Measurements from ENCODE around the gene ZNF79. TPM values are rescaled to one million over a fixed set of nuclear protein-coding genes. Genes with fewer than 3 reads are reported as not detected.
A peak's percentile ranks its signal among the peaks of the same experiment; 100 is the strongest.

The ZNF79 gene
- total and polyA plus RNA-seq, 9 of the 15 experiments (the other 6 are each of a cell fraction or from before 2014, with no cell fraction given) = 0.62 to 7.0 (median 4.1) TPM

GRCh38 chr9:127396253-127396807 lies 27.9 kb upstream of the ZNF79 start (continued):
- TF ChIP-seq, protein P1, sequence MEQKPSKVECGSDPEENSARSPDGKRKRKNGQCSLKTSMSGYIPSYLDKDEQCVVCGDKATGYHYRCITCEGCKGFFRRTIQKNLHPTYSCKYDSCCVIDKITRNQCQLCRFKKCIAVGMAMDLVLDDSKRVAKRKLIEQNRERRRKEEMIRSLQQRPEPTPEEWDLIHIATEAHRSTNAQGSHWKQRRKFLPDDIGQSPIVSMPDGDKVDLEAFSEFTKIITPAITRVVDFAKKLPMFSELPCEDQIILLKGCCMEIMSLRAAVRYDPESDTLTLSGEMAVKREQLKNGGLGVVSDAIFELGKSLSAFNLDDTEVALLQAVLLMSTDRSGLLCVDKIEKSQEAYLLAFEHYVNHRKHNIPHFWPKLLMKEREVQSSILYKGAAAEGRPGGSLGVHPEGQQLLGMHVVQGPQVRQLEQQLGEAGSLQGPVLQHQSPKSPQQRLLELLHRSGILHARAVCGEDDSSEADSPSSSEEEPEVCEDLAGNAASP (IDR thresholded peaks at IDR 0.05) = no peak
- TF ChIP-seq RAD21 (CRISPR knock-in tag; conservative IDR thresholded peaks at IDR 0.05 in 1 of 2, IDR thresholded peaks at IDR 0.05 in 1 of 2) (no peak), BACH1 (tag; IDR thresholded peaks at IDR 0.05) (no peak), ZNF717 (CRISPR knock-in tag; IDR thresholded peaks at IDR 0.05) (no peak), TBL1XR1 (IDR thresholded peaks at IDR 0.05; ENCODE audit: low read length in 2 of 2) (no peak), SAFB2 (IDR thresholded peaks at IDR 0.05; ENCODE audit: borderline replicate concordance, low read depth, low read length, severe bottlenecking) (no peak), MXD1 (CRISPR knock-in tag; IDR thresholded peaks at IDR 0.05; ENCODE audit: borderline replicate concordance, poor library complexity, severe bottlenecking) (peak; percentile 28), PPARD (CRISPR knock-in tag; IDR thresholded peaks at IDR 0.05) (no peak), EGR1 (conservative IDR thresholded peaks at IDR 0.05) (no peak), JUNB (CRISPR knock-in tag; conservative IDR thresholded peaks at IDR 0.05) (no peak), SRSF3 (IDR thresholded peaks at IDR 0.05; ENCODE audit: insufficient read depth, low read length) (no peak), ZNF644 (tag; IDR thresholded peaks at IDR 0.05; ENCODE audit: low read depth) (no peak), RFX5 (IDR thresholded peaks at IDR 0.05; ENCODE audit: low read depth, low read length) (no peak), CHD1 (IDR thresholded peaks at IDR 0.05; ENCODE audit: low read length) (no peak), WHSC1 (IDR thresholded peaks at IDR 0.05; ENCODE audit: low read length) (no peak), NCOA6 (IDR thresholded peaks at IDR 0.05) (no peak), CXXC5 (CRISPR knock-in tag; IDR thresholded peaks at IDR 0.05) (no peak)
- TF ChIP-seq, protein P2, sequence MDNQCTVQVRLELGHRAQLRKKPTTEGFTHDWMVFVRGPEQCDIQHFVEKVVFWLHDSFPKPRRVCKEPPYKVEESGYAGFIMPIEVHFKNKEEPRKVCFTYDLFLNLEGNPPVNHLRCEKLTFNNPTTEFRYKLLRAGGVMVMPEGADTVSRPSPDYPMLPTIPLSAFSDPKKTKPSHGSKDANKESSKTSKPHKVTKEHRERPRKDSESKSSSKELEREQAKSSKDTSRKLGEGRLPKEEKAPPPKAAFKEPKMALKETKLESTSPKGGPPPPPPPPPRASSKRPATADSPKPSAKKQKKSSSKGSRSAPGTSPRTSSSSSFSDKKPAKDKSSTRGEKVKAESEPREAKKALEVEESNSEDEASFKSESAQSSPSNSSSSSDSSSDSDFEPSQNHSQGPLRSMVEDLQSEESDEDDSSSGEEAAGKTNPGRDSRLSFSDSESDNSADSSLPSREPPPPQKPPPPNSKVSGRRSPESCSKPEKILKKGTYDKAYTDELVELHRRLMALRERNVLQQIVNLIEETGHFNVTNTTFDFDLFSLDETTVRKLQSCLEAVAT (IDR thresholded peaks at IDR 0.05) = no peak
- TF ChIP-seq, protein P3, sequence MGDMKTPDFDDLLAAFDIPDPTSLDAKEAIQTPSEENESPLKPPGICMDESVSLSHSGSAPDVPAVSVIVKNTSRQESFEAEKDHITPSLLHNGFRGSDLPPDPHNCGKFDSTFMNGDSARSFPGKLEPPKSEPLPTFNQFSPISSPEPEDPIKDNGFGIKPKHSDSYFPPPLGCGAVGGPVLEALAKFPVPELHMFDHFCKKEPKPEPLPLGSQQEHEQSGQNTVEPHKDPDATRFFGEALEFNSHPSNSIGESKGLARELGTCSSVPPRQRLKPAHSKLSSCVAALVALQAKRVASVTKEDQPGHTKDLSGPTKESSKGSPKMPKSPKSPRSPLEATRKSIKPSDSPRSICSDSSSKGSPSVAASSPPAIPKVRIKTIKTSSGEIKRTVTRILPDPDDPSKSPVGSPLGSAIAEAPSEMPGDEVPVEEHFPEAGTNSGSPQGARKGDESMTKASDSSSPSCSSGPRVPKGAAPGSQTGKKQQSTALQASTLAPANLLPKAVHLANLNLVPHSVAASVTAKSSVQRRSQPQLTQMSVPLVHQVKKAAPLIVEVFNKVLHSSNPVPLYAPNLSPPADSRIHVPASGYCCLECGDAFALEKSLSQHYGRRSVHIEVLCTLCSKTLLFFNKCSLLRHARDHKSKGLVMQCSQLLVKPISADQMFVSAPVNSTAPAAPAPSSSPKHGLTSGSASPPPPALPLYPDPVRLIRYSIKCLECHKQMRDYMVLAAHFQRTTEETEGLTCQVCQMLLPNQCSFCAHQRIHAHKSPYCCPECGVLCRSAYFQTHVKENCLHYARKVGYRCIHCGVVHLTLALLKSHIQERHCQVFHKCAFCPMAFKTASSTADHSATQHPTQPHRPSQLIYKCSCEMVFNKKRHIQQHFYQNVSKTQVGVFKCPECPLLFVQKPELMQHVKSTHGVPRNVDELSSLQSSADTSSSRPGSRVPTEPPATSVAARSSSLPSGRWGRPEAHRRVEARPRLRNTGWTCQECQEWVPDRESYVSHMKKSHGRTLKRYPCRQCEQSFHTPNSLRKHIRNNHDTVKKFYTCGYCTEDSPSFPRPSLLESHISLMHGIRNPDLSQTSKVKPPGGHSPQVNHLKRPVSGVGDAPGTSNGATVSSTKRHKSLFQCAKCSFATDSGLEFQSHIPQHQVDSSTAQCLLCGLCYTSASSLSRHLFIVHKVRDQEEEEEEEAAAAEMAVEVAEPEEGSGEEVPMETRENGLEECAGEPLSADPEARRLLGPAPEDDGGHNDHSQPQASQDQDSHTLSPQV (IDR thresholded peaks at IDR 0.05) = no peak
